ENCODE measurements around the gene MMP20.

DNA sequence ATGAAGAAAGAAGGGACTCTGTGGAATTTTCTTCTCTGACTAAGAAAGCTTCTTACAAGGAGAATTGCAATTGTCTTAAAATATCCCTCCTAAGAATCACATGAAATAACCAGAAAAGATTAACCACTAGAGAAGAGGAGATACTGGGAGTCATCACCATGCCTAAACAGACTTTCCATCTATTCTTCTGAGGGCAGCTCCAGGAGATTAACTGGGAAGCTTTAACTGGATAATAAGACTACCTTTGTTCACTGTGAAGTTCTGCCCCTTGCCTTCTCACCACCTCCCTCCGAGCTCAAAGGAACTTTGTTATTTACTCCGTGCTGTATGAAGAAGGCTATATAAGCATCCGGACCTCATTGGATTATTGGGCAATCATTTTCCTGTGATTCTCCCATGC is 70.0 kb downstream of the MMP20 start:
- TF ChIP-seq POLR2AphosphoS5 (IDR thresholded peaks at IDR 0.05; ENCODE audit: low read depth) (no peak), JUNB (IDR thresholded peaks at IDR 0.05; ENCODE audit: unreplicated experiment) (no peak), EZH2phosphoT487 (IDR thresholded peaks at IDR 0.05; ENCODE audit: unreplicated experiment) (no peak), NANOG (IDR thresholded peaks at IDR 0.05; ENCODE audit: borderline replicate concordance) (no peak), EZH2 (IDR thresholded peaks at IDR 0.05; ENCODE audit: low read depth, unreplicated experiment) (no peak), CREB1 (CRISPR knock-in tag; IDR thresholded peaks at IDR 0.05; ENCODE audit: low read depth) (no peak), ZNF114 (CRISPR knock-in tag; IDR thresholded peaks at IDR 0.05) (no peak), ZNF331 (CRISPR knock-in tag; IDR thresholded peaks at IDR 0.05; ENCODE audit: low read depth) (no peak), STAT1 (IDR thresholded peaks at IDR 0.05; ENCODE audit: unreplicated experiment) (no peak)
- TF ChIP-seq, protein P1, sequence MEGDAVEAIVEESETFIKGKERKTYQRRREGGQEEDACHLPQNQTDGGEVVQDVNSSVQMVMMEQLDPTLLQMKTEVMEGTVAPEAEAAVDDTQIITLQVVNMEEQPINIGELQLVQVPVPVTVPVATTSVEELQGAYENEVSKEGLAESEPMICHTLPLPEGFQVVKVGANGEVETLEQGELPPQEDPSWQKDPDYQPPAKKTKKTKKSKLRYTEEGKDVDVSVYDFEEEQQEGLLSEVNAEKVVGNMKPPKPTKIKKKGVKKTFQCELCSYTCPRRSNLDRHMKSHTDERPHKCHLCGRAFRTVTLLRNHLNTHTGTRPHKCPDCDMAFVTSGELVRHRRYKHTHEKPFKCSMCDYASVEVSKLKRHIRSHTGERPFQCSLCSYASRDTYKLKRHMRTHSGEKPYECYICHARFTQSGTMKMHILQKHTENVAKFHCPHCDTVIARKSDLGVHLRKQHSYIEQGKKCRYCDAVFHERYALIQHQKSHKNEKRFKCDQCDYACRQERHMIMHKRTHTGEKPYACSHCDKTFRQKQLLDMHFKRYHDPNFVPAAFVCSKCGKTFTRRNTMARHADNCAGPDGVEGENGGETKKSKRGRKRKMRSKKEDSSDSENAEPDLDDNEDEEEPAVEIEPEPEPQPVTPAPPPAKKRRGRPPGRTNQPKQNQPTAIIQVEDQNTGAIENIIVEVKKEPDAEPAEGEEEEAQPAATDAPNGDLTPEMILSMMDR (conservative IDR thresholded peaks at IDR 0.05; ENCODE audit: low read depth in 2 of 2), result no peak
- TF ChIP-seq, protein P2, sequence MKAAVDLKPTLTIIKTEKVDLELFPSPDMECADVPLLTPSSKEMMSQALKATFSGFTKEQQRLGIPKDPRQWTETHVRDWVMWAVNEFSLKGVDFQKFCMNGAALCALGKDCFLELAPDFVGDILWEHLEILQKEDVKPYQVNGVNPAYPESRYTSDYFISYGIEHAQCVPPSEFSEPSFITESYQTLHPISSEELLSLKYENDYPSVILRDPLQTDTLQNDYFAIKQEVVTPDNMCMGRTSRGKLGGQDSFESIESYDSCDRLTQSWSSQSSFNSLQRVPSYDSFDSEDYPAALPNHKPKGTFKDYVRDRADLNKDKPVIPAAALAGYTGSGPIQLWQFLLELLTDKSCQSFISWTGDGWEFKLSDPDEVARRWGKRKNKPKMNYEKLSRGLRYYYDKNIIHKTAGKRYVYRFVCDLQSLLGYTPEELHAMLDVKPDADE (IDR thresholded peaks at IDR 0.05), result no peak
- TF ChIP-seq, protein P3, sequence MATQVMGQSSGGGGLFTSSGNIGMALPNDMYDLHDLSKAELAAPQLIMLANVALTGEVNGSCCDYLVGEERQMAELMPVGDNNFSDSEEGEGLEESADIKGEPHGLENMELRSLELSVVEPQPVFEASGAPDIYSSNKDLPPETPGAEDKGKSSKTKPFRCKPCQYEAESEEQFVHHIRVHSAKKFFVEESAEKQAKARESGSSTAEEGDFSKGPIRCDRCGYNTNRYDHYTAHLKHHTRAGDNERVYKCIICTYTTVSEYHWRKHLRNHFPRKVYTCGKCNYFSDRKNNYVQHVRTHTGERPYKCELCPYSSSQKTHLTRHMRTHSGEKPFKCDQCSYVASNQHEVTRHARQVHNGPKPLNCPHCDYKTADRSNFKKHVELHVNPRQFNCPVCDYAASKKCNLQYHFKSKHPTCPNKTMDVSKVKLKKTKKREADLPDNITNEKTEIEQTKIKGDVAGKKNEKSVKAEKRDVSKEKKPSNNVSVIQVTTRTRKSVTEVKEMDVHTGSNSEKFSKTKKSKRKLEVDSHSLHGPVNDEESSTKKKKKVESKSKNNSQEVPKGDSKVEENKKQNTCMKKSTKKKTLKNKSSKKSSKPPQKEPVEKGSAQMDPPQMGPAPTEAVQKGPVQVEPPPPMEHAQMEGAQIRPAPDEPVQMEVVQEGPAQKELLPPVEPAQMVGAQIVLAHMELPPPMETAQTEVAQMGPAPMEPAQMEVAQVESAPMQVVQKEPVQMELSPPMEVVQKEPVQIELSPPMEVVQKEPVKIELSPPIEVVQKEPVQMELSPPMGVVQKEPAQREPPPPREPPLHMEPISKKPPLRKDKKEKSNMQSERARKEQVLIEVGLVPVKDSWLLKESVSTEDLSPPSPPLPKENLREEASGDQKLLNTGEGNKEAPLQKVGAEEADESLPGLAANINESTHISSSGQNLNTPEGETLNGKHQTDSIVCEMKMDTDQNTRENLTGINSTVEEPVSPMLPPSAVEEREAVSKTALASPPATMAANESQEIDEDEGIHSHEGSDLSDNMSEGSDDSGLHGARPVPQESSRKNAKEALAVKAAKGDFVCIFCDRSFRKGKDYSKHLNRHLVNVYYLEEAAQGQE (IDR thresholded peaks at IDR 0.05; ENCODE audit: unreplicated experiment), result no peak
- TF ChIP-seq, protein P4, sequence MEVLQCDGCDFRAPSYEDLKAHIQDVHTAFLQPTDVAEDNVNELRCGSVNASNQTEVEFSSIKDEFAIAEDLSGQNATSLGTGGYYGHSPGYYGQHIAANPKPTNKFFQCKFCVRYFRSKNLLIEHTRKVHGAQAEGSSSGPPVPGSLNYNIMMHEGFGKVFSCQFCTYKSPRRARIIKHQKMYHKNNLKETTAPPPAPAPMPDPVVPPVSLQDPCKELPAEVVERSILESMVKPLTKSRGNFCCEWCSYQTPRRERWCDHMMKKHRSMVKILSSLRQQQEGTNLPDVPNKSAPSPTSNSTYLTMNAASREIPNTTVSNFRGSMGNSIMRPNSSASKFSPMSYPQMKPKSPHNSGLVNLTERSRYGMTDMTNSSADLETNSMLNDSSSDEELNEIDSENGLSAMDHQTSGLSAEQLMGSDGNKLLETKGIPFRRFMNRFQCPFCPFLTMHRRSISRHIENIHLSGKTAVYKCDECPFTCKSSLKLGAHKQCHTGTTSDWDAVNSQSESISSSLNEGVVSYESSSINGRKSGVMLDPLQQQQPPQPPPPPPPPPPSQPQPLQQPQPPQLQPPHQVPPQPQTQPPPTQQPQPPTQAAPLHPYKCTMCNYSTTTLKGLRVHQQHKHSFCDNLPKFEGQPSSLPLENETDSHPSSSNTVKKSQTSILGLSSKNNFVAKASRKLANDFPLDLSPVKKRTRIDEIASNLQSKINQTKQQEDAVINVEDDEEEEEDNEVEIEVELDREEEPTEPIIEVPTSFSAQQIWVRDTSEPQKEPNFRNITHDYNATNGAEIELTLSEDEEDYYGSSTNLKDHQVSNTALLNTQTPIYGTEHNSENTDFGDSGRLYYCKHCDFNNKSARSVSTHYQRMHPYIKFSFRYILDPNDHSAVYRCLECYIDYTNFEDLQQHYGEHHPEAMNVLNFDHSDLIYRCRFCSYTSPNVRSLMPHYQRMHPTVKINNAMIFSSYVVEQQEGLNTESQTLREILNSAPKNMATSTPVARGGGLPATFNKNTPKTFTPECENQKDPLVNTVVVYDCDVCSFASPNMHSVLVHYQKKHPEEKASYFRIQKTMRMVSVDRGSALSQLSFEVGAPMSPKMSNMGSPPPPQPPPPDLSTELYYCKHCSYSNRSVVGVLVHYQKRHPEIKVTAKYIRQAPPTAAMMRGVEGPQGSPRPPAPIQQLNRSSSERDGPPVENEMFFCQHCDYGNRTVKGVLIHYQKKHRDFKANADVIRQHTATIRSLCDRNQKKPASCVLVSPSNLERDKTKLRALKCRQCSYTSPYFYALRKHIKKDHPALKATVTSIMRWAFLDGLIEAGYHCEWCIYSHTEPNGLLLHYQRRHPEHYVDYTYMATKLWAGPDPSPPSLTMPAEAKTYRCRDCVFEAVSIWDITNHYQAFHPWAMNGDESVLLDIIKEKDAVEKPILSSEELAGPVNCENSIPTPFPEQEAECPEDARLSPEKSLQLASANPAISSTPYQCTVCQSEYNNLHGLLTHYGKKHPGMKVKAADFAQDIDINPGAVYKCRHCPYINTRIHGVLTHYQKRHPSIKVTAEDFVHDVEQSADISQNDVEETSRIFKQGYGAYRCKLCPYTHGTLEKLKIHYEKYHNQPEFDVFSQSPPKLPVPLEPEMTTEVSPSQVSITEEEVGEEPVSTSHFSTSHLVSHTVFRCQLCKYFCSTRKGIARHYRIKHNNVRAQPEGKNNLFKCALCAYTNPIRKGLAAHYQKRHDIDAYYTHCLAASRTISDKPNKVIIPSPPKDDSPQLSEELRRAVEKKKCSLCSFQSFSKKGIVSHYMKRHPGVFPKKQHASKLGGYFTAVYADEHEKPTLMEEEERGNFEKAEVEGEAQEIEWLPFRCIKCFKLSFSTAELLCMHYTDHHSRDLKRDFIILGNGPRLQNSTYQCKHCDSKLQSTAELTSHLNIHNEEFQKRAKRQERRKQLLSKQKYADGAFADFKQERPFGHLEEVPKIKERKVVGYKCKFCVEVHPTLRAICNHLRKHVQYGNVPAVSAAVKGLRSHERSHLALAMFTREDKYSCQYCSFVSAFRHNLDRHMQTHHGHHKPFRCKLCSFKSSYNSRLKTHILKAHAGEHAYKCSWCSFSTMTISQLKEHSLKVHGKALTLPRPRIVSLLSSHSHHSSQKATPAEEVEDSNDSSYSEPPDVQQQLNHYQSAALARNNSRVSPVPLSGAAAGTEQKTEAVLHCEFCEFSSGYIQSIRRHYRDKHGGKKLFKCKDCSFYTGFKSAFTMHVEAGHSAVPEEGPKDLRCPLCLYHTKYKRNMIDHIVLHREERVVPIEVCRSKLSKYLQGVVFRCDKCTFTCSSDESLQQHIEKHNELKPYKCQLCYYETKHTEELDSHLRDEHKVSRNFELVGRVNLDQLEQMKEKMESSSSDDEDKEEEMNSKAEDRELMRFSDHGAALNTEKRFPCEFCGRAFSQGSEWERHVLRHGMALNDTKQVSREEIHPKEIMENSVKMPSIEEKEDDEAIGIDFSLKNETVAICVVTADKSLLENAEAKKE (CRISPR knock-in tag; IDR thresholded peaks at IDR 0.05), result no peak
